HG02642 (cell line): ENCODE data around the gene FNIP2.
"Not testable (repeated sequence)": the region's sequence is repeated elsewhere in the genome, so short reads cannot be mapped to it uniquely, and the experiment has no call there.

Experiments used
- ATAC-seq: cut with Tn5 transposase; IDR thresholded peaks from one replicate; pipeline ENCODE4 v1.9.1; 2021; ENCODE audit warnings: mild to moderate bottlenecking; ENCODE audit not compliant: unreplicated experiment, poor library complexity

FNIP2 gene

DNA sequence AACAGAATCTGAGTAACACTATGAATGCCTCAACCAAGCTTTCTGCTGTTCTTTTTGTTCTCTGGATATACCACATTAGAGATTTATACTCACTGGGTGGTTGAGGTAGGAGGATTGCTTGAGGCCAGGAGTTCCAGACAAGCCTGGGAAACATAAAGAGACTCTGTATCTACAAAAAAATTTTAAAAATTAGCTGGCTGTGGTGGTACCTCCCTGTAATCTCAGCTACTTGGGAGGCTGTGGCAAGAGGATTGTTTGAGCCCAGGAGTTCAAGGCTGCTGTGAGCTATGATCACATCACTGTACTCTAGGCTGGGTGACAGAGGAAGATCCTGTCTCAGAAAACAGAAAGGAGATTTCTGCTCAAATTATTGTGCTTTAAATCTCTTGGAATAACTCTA, 172.5 kb downstream of the FNIP2 start:
- no peak for ATAC-seq

DNA sequence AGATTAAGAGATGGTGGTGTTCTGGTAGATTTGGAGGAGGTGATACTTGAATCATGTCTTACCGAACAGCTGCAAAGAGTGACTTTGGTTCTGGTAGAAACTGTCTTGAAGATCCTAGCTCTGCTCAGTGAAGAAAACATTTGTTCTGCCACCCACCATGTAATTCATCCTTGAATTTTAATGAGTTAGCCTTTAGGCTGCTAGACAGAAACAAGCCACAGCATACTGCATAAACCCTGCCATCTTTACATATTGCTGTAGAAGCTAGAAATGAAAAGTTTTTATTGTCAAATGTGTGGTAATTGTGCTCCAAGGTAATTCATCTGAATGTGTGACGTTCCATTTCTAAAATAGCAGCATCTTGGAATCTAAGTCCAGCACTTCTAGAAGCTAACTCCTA, 173.1 kb downstream of the FNIP2 start:
- no peak for ATAC-seq

DNA sequence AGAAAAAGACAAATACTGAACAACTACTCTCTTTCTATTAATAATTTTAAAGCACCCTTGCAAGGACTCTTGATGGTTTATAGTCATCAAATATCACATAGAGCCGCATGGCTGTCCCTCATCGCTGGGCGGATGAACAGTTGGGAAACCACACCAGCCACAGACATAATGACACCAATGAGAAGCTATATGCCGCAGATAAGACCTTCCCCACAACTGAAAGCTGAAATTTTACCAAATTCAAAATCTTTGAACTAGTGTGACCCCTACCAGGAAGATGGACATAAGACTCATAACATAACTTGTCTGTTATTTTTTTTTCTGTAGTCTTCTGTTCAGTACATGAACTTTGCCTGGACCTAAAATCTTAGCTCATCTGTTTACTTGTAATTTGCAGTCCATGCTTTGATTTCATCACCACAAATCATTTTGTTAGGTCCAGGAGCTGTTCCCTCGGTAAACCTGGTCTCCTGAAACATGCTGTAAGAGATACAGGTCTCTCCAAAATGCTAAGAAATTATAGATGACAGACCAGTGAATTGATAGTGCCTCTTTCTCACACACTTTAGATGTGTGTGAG, 176.8 kb downstream of the FNIP2 start:
- ATAC-seq: no peak

DNA sequence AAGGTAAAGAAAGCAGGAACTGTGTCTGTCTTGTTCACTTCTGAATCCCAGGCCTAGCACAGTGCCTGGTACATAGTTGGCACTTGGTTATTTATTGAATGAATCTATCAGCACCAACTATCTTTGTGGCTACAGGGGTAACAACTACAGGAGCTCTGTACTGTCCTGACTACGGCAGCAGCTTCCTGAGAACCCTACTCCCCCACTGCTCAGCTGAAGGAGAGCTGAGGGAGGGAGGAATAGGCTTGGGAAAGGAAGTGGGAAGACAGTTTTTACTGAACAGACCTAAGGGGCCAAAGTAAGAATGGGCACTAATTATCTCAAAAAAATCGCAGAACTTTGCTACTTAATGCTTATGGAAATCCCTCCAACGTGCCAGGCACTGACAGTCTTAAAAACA, 178.0 kb downstream of the FNIP2 start:
- ATAC-seq: no peak

DNA sequence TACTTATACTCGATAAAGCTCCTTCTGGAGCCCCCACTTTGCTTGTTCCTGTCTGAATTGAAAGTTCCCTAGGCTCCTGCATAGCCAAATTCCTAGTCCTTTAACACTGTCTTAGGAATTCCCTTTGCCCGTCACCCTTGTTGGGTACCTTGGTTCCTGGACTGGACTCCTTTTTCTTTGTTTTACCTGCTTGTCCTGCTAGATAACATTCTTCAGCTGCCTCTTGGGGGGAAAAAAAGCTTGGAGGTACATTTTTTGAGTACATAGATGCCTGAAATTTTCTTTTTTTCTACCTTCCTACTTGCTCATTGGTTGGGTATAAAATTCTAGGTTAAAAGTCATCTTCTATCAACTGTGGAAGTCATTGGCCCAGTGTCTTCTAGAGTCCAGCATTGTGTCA, 179.2 kb downstream of the FNIP2 start:
- no peak for ATAC-seq

DNA sequence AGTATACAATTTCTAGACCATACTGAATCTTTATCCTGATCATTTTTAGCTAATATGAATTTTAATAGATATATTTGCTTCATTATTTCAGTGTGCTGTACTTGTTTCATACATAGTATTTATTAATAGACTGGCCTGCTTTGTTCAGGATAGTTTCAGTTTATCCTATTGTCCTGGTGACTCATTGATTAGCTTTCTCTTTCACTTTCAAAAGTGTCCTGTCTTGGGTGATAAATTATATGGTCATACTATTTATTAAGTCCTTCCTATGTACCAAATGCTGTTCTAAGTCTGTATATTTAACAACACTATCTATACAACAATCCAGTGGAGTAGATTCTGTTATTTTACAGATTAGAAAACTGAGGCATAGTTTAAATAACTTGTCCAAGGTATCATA, 180.3 kb downstream of the FNIP2 start:
- no peak for ATAC-seq

DNA sequence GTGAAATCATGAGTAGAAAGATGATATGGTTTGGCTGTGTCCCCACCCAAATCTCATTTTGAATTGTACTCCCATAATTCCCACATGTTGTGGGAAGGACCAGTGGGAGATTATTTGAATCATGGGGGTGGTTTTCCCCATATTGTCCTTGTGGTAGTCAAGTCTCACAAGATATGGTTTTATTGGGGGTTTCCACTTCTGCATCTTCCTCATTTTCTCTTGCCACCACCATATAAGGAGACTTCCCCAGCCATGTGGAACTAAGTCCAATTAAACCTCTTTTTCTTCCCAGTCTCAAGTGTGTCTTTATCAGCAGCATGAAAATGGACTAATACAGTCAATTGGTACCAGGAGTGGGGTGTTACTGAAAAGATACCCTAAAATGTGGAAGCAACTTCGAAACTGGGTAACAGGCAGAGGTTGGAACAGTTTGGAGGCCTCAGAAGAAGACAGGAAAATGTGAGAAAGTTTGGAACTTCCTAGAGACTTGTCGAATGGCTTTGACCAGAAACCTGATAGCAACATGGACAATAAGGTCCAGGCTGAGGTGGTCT, 183.5 kb downstream of the FNIP2 start:
- ATAC-seq: not testable (repeated sequence)

DNA sequence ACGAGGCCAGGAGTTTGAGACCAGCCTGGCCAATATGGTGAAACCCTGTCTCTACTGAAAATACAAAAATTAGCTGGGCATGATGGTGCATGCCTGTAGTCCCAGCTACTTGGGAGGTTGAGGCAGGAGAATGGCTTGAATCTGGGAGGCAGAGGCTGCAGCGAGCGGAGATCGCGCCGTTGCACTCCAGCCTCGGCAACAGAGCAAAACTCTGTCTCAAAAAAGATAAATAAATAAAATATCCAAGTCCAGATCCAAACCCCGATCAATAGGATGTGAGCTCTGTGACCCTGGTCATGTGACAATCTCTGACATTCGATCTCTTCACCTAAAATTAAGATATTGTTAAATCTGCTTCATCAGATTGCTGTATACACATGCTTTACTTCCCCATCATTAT, 187.5 kb downstream of the FNIP2 start:
- ATAC-seq: not testable (repeated sequence)

DNA sequence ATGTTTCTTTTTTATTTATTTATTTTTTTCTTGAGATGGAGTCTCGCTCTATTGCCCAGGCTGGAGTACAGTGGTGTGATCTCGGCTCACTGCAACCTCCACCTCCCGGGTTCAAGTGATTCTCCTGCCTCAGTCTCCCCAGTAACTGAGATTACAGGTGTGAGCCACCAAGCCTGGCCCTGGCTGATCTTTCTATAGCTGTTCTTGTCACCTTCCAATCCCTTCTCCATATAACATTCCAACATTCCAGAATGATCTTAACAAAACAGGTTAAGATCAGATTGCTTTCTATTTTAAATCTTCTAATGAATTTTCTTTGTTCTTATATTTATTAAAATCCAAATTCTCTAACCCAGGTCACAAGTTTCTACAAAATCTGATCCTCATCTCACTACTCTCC, 188.1 kb downstream of the FNIP2 start:
- ATAC-seq: not testable (repeated sequence)
